ENCODE data around the gene GYPA. TPM values are rescaled to one million over a fixed set of nuclear protein-coding genes. Genes with fewer than 3 reads are reported as not detected.
"Not testable (repeated sequence)": the region's sequence is repeated elsewhere in the genome, so short reads cannot be mapped to it uniquely, and the experiment has no call there.

Gene GYPA
- total RNA-seq, 1 experiment from 2014 or later, result not detected

GRCh38 chr4:144139547-144139946, 971 bp downstream of the GYPA start:
- H3K56ac ChIP-seq (ENCODE audit: insufficient read length, low read depth, low read length); H3K18ac ChIP-seq (ENCODE audit: insufficient read length, low read depth, low read length); H3K14ac ChIP-seq (ENCODE audit: insufficient read depth, low read length); H2BK20ac ChIP-seq (ENCODE audit: low read depth, low read length, poor library complexity, severe bottlenecking); H2BK5ac ChIP-seq (ENCODE audit: insufficient read length, low read length); H2AFZ ChIP-seq (ENCODE audit: low read length); H3K23ac ChIP-seq (ENCODE audit: insufficient read length, low read depth, low read length); H3K27ac Mint-ChIP-seq; H3K9me3 Mint-ChIP-seq; H3K27me3 ChIP-seq (ENCODE audit: insufficient read depth, low read length); H3K23me2 ChIP-seq (ENCODE audit: insufficient read length, low read depth, low read length, poor library complexity, severe bottlenecking); H3K4me2 ChIP-seq (ENCODE audit: insufficient read depth, insufficient read length, low read length); H2BK120ac ChIP-seq (ENCODE audit: low read depth, low read length, poor library complexity, severe bottlenecking); H2BK15ac ChIP-seq (ENCODE audit: low read depth, low read length); H3K79me1 ChIP-seq (ENCODE audit: insufficient read depth, low read depth, low read length, poor library complexity, severe bottlenecking); H4K20me1 ChIP-seq (ENCODE audit: control insufficient read depth, insufficient read depth, insufficient read length); H3K27ac ChIP-seq (ENCODE audit: insufficient read length, low read depth, low read length); H4K91ac ChIP-seq (ENCODE audit: insufficient read length, low read depth, low read length); H3K9me3 ChIP-seq (ENCODE audit: control insufficient read depth, low read depth, low read length); H3K79me2 ChIP-seq (ENCODE audit: insufficient read depth, low read length); H4K5ac ChIP-seq (ENCODE audit: insufficient read length, low read depth, low read length); H3K4me1 ChIP-seq (ENCODE audit: insufficient read depth, low read length); H3T11ph ChIP-seq (ENCODE audit: low read length); H3K4ac ChIP-seq (ENCODE audit: low read depth, low read length); H4K8ac ChIP-seq (replicated peaks; ENCODE audit: insufficient read length, low read depth, low read length); H2AK5ac ChIP-seq (ENCODE audit: insufficient read length, low read length); H3K36me3 Mint-ChIP-seq (ENCODE audit: insufficient read depth in 1 of 3, low read depth in 3 of 3); DNase-seq; H2BK12ac ChIP-seq (ENCODE audit: insufficient read length, low read depth, low read length); H3K4me1 Mint-ChIP-seq; H3K9ac ChIP-seq (ENCODE audit: extremely low read depth, insufficient read length, low read length); H3K27me3 Mint-ChIP-seq (ENCODE audit: low read depth); H3K4me3 Mint-ChIP-seq: not testable (repeated sequence)
- no CpG with 5 or more reads among the region's 2 CpGs for WGBS (ENCODE audit: extremely low coverage, insufficient read length, low lambda C conversion rate)

DNA sequence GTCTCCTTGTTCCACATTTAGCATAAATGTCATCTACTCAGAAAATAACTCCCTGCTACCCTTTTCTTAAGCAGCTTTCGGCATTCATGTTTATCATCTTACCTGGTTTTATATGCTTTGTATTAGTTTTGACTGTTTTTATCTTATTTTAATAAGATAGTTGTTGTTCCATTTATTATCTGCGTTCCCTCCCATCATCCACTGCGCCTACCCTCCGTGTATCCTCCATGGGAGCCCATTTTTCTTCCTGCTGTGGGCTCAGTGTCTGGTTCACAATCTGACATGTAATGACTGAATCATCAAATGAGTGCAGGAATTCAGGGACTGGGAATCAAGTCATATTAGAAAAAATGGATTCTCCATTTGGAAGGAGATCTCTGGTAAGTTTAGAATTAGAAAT, 2.3 kb downstream of the GYPA start:
- not testable (repeated sequence) for H3T11ph ChIP-seq (ENCODE audit: low read length); H3K79me2 ChIP-seq (ENCODE audit: insufficient read depth, low read length); H3K9ac ChIP-seq (ENCODE audit: extremely low read depth, insufficient read length, low read length); H2AK5ac ChIP-seq (ENCODE audit: insufficient read length, low read length); H3K56ac ChIP-seq (ENCODE audit: insufficient read length, low read depth, low read length); H3K9me3 Mint-ChIP-seq; H3K4me3 Mint-ChIP-seq; H4K20me1 ChIP-seq (ENCODE audit: control insufficient read depth, insufficient read depth, insufficient read length); H2AFZ ChIP-seq (ENCODE audit: low read length); H3K9me3 ChIP-seq (ENCODE audit: control insufficient read depth, low read depth, low read length); DNase-seq; H2BK20ac ChIP-seq (ENCODE audit: low read depth, low read length, poor library complexity, severe bottlenecking); H3K18ac ChIP-seq (ENCODE audit: insufficient read length, low read depth, low read length); H2BK120ac ChIP-seq (ENCODE audit: low read depth, low read length, poor library complexity, severe bottlenecking); H4K91ac ChIP-seq (ENCODE audit: insufficient read length, low read depth, low read length); H2BK15ac ChIP-seq (ENCODE audit: low read depth, low read length); H3K4me1 Mint-ChIP-seq; H3K79me1 ChIP-seq (ENCODE audit: insufficient read depth, low read depth, low read length, poor library complexity, severe bottlenecking); H3K36me3 Mint-ChIP-seq (ENCODE audit: insufficient read depth in 1 of 3, low read depth in 3 of 3); H4K5ac ChIP-seq (ENCODE audit: insufficient read length, low read depth, low read length); H3K27me3 ChIP-seq (ENCODE audit: insufficient read depth, low read length); H4K8ac ChIP-seq (replicated peaks; ENCODE audit: insufficient read length, low read depth, low read length); H3K23ac ChIP-seq (ENCODE audit: insufficient read length, low read depth, low read length); H2BK5ac ChIP-seq (ENCODE audit: insufficient read length, low read length); H3K4me1 ChIP-seq (ENCODE audit: insufficient read depth, low read length); H3K4ac ChIP-seq (ENCODE audit: low read depth, low read length); H3K4me2 ChIP-seq (ENCODE audit: insufficient read depth, insufficient read length, low read length); H3K14ac ChIP-seq (ENCODE audit: insufficient read depth, low read length); H3K27ac ChIP-seq (ENCODE audit: insufficient read length, low read depth, low read length); H3K27me3 Mint-ChIP-seq (ENCODE audit: low read depth); H3K23me2 ChIP-seq (ENCODE audit: insufficient read length, low read depth, low read length, poor library complexity, severe bottlenecking); H3K27ac Mint-ChIP-seq; H2BK12ac ChIP-seq (ENCODE audit: insufficient read length, low read depth, low read length)
- no CpG with 5 or more reads among the region's 4 CpGs for WGBS (ENCODE audit: extremely low coverage, insufficient read length, low lambda C conversion rate)
